ENCODE measurements around the gene ITGA4.

ITGA4 gene

DNA sequence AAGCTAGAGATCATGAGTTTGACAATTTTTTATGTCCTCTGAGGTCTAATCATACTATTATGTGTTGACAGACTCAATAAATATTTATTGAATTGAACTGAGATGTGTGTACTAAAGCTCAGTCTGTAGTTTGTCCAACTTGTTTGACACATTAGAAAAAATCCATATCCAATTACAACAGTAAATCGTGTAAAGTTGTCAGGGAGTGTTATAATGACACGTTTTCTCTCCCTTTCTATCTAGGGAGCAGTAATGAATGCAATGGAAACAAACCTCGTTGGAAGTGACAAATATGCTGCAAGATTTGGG lies 28.4 kb downstream of the ITGA4 start:
- in situ Hi-C loops (cut with MboI; ENCODE audit: low sequenced_read_pairs, unreplicated experiment), result no loop called here
- DNase-seq (ENCODE audit: low spot score), result no peak
- TF ChIP-seq CTCF (IDR thresholded peaks at IDR 0.05; ENCODE audit: borderline replicate concordance, control extremely low read depth, extremely low read depth, insufficient read depth, missing control alignments), result no peak

GRCh38 chr2:181499231-181499630 lies 42.0 kb downstream of the ITGA4 start:
- in situ Hi-C loops (cut with MboI; ENCODE audit: low sequenced_read_pairs, unreplicated experiment), result no loop called here
- no peak for TF ChIP-seq CTCF (IDR thresholded peaks at IDR 0.05; ENCODE audit: borderline replicate concordance, control extremely low read depth, extremely low read depth, insufficient read depth, missing control alignments)
- no peak for DNase-seq (ENCODE audit: low spot score)

- in situ Hi-C loops (cut with MboI; ENCODE audit: low sequenced_read_pairs, unreplicated experiment), result no loop called here
- TF ChIP-seq CTCF (IDR thresholded peaks at IDR 0.05; ENCODE audit: borderline replicate concordance, control extremely low read depth, extremely low read depth, insufficient read depth, missing control alignments), result no peak
- DNase-seq (ENCODE audit: low spot score), result no peak
Measured at GRCh38 chr2:181500201-181500600, 43.0 kb downstream of the ITGA4 start.

GRCh38 chr2:181515719-181516118 lies 58.5 kb downstream of the ITGA4 start:
- in situ Hi-C loops (cut with MboI; ENCODE audit: low sequenced_read_pairs, unreplicated experiment), result no loop called here
- no peak for TF ChIP-seq CTCF (IDR thresholded peaks at IDR 0.05; ENCODE audit: borderline replicate concordance, control extremely low read depth, extremely low read depth, insufficient read depth, missing control alignments)
- DNase-seq (ENCODE audit: low spot score), result no peak

DNA sequence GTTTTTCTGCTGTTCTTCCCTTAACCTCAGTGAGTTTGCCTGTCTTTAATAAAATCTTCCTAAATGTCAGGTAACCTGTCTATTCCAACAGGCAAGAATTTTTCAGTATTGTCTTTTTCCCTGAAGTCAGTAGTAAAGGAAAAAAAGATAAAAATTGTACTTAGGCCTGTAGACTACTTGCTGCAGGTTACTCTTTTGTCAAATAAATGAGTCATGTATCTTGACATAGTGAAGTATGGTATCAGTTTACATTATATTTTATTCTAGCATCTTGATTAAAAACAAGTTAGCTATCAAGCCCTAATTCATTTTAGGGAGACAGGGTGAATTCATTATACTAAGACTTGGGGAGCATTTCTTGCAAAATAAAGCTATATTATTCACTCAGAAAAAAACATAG lies 59.8 kb downstream of the ITGA4 start:
- no peak for TF ChIP-seq CTCF (IDR thresholded peaks at IDR 0.05; ENCODE audit: borderline replicate concordance, control extremely low read depth, extremely low read depth, insufficient read depth, missing control alignments)
- DNase-seq (ENCODE audit: low spot score), result no peak

GRCh38 chr2:181517685-181518301 lies 60.6 kb downstream of the ITGA4 start:
- no peak for TF ChIP-seq CTCF (IDR thresholded peaks at IDR 0.05; ENCODE audit: borderline replicate concordance, control extremely low read depth, extremely low read depth, insufficient read depth, missing control alignments)
- in situ Hi-C loops (cut with MboI; ENCODE audit: low sequenced_read_pairs, unreplicated experiment), result no loop called here
- DNase-seq (ENCODE audit: low spot score), result no peak

More for the DNA sequence above, 59.8 kb downstream of the ITGA4 start:
- in situ Hi-C loops (cut with MboI; ENCODE audit: low sequenced_read_pairs, unreplicated experiment), result no loop called here

DNA sequence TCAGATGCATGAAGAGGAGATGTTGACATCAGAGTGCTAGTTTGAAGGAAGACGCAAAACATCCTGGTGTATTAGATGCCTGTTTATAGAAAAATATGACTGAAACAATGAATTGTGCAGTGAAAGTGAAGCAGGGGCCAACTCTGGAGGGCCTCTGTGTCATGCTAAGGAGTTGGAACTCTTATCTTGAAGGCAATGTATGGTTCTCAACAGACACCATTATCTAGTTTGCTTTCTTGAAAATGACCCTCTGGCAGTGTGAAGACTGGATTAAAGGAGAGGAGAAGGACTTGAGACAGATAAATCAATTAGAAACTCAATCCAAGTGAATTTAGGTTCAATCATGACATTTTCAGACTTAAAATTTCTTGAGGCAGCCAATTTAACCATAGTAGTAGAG lies 63.1 kb downstream of the ITGA4 start:
- TF ChIP-seq CTCF (IDR thresholded peaks at IDR 0.05; ENCODE audit: borderline replicate concordance, control extremely low read depth, extremely low read depth, insufficient read depth, missing control alignments), result no peak
- in situ Hi-C loops (cut with MboI; ENCODE audit: low sequenced_read_pairs, unreplicated experiment), result no loop called here
- DNase-seq (ENCODE audit: low spot score), result no peak

All from GM13976 (cell line).